DMS 273 (cell line): ENCODE results near the gene NLGN4X.
A peak's percentile ranks its signal among the peaks of the same experiment; 100 is the strongest.

Experiments
- DNase-seq: peaks from one replicate; lab custom pipeline; 2025; ENCODE audit not compliant: unreplicated experiment; lab: John Stamatoyannopoulos, UW

NLGN4X gene

GRCh38 chrX:6228720-6229119, at the start of gene NLGN4X:
NLGN4X (minus strand) TSS chrX:6228867; CDS start chrX:6151466, 77,401 bp downstream.
- no peak for DNase-seq

GRCh38 chrX:6266041-6266440, 37.4 kb upstream of the NLGN4X start:
- DNase-seq: no peak

GRCh38 chrX:6262959-6263358, 34.3 kb upstream of the NLGN4X start:
- DNase-seq: no peak

GRCh38 chrX:6257025-6257424, 28.4 kb upstream of the NLGN4X start:
- DNase-seq: no peak

GRCh38 chrX:6244666-6245065, 16.0 kb upstream of the NLGN4X start:
- no peak for DNase-seq

GRCh38 chrX:6238576-6238975, 9.9 kb upstream of the NLGN4X start:
- no peak for DNase-seq

GRCh38 chrX:6227935-6228334, 732 bp downstream of the NLGN4X start:
- no peak for DNase-seq

GRCh38 chrX:6227453-6227835, 1.2 kb downstream of the NLGN4X start:
- no peak for DNase-seq

- peak; percentile 26 for DNase-seq
Measured at GRCh38 chrX:6226596-6227452, 1.8 kb downstream of the NLGN4X start.

GRCh38 chrX:6225911-6226595, 2.6 kb downstream of the NLGN4X start:
- peak; percentile 37 for DNase-seq

- no peak for DNase-seq
Measured at GRCh38 chrX:6225288-6225910, 3.3 kb downstream of the NLGN4X start.

GRCh38 chrX:6223516-6223915, 5.2 kb downstream of the NLGN4X start:
- no peak for DNase-seq

- no peak for DNase-seq
Measured at GRCh38 chrX:6210230-6210629, 18.4 kb downstream of the NLGN4X start.

- no peak for DNase-seq
Measured at GRCh38 chrX:6203462-6204215, 25.0 kb downstream of the NLGN4X start.

- no peak for DNase-seq
Measured at GRCh38 chrX:6199486-6199885, 29.2 kb downstream of the NLGN4X start.

GRCh38 chrX:6187256-6187655, 41.4 kb downstream of the NLGN4X start:
- no peak for DNase-seq

GRCh38 chrX:6184900-6185515, 43.7 kb downstream of the NLGN4X start:
- DNase-seq: no peak

- DNase-seq: no peak
Measured at GRCh38 chrX:6175914-6176313, 52.8 kb downstream of the NLGN4X start.

- DNase-seq: no peak
Measured at GRCh38 chrX:6170424-6170823, 58.2 kb downstream of the NLGN4X start.

GRCh38 chrX:6169407-6169806, 59.3 kb downstream of the NLGN4X start:
- DNase-seq: no peak

GRCh38 chrX:6163721-6164120, 64.9 kb downstream of the NLGN4X start:
- DNase-seq: no peak
